Measurements from ENCODE around the gene TROAP. TPM values are rescaled to one million over a fixed set of nuclear protein-coding genes. Genes with fewer than 3 reads are reported as not detected.

Gene TROAP
- total and polyA plus RNA-seq, 9 of the 15 experiments (the other 6 are each of a cell fraction or from before 2014, with no cell fraction given) = 46.4 to 171 (median 59.8) TPM

GRCh38 chr12:49322708-49323523, at the start of gene TROAP (continued):
- TF ChIP-seq JUND (IDR thresholded peaks at IDR 0.05; ENCODE audit: borderline replicate concordance, low read depth, low read length) (no peak), JUND (tag; IDR thresholded peaks at IDR 0.05; ENCODE audit: borderline replicate concordance, low read depth, low read length) (no peak), ZNF696 (CRISPR knock-in tag; conservative IDR thresholded peaks at IDR 0.05) (no peak), MITF (IDR thresholded peaks at IDR 0.05) (no peak), ZNF77 (CRISPR knock-in tag; IDR thresholded peaks at IDR 0.05) (no peak), KLF6 (CRISPR knock-in tag; IDR thresholded peaks at IDR 0.05; ENCODE audit: borderline replicate concordance) (no peak), ATF4 (CRISPR knock-in tag; IDR thresholded peaks at IDR 0.05) (0 out of 2 replicates have a peak, but pooled peaks have one; percentile 16), FOXJ2 (tag; IDR thresholded peaks at IDR 0.05) (no peak), CBFB (CRISPR knock-in tag; IDR thresholded peaks at IDR 0.05) (no peak), SREBF2 (CRISPR knock-in tag; IDR thresholded peaks at IDR 0.05) (no peak), ZSCAN29 (IDR thresholded peaks at IDR 0.05) (no peak), HDAC1 (IDR thresholded peaks at IDR 0.05) (peak; percentile 75 to 99; a peak in 3 of 4 replicates), POLR3G (IDR thresholded peaks at IDR 0.05; ENCODE audit: extremely low read depth, insufficient read length, insufficient replicate concordance) (no peak), NR1H2 (CRISPR knock-in tag; IDR thresholded peaks at IDR 0.05) (0 out of 2 replicates have a peak, but pooled peaks have one; percentile 4), PHF20 (IDR thresholded peaks at IDR 0.05; ENCODE audit: partially characterized antibody) (peak; percentile 60), CBX3 (IDR thresholded peaks at IDR 0.05; ENCODE audit: borderline replicate concordance in 1 of 2, low read length in 2 of 2) (no peak), ARID1B (IDR thresholded peaks at IDR 0.05) (no peak), WHSC1 (IDR thresholded peaks at IDR 0.05; ENCODE audit: low read length) (no peak)
- TF ChIP-seq, protein P1, sequence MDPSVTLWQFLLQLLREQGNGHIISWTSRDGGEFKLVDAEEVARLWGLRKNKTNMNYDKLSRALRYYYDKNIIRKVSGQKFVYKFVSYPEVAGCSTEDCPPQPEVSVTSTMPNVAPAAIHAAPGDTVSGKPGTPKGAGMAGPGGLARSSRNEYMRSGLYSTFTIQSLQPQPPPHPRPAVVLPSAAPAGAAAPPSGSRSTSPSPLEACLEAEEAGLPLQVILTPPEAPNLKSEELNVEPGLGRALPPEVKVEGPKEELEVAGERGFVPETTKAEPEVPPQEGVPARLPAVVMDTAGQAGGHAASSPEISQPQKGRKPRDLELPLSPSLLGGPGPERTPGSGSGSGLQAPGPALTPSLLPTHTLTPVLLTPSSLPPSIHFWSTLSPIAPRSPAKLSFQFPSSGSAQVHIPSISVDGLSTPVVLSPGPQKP (CRISPR knock-in tag; IDR thresholded peaks at IDR 0.05) = no peak
- TF ChIP-seq, protein P2, sequence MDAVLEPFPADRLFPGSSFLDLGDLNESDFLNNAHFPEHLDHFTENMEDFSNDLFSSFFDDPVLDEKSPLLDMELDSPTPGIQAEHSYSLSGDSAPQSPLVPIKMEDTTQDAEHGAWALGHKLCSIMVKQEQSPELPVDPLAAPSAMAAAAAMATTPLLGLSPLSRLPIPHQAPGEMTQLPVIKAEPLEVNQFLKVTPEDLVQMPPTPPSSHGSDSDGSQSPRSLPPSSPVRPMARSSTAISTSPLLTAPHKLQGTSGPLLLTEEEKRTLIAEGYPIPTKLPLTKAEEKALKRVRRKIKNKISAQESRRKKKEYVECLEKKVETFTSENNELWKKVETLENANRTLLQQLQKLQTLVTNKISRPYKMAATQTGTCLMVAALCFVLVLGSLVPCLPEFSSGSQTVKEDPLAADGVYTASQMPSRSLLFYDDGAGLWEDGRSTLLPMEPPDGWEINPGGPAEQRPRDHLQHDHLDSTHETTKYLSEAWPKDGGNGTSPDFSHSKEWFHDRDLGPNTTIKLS (IDR thresholded peaks at IDR 0.05; ENCODE audit: borderline replicate concordance, low read depth) = peak; percentile 63; the same call in 1 of the 2 replicates
- TF ChIP-seq, protein P3, sequence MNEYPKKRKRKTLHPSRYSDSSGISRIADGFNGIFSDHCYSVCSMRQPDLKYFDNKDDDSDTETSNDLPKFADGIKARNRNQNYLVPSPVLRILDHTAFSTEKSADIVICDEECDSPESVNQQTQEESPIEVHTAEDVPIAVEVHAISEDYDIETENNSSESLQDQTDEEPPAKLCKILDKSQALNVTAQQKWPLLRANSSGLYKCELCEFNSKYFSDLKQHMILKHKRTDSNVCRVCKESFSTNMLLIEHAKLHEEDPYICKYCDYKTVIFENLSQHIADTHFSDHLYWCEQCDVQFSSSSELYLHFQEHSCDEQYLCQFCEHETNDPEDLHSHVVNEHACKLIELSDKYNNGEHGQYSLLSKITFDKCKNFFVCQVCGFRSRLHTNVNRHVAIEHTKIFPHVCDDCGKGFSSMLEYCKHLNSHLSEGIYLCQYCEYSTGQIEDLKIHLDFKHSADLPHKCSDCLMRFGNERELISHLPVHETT (CRISPR knock-in tag; conservative IDR thresholded peaks at IDR 0.05 in 1 of 2, IDR thresholded peaks at IDR 0.05 in 1 of 2) = no peak

All from K562 (cell line).